GM21367 (cell line): ENCODE data around the gene RNASET2.
A peak's percentile ranks its signal among the peaks of the same experiment; 100 is the strongest.
"Not testable (repeated sequence)": the region's sequence is repeated elsewhere in the genome, so short reads cannot be mapped to it uniquely, and the experiment has no call there.

ENCODE experiments used
- ATAC-seq: cut with Tn5 transposase; IDR thresholded peaks from one replicate; pipeline ENCODE4 v1.9.1; 2021; ENCODE audit not compliant: unreplicated experiment

Gene RNASET2

GRCh38 chr6:166929542-166930189 is 26.7 kb downstream of the RNASET2 start:
- ATAC-seq = no peak

- ATAC-seq = no peak
Observed at GRCh38 chr6:166928644-166929541, 27.5 kb downstream of the RNASET2 start.

- ATAC-seq = no peak
Observed at GRCh38 chr6:166927935-166928643, 28.3 kb downstream of the RNASET2 start.

- ATAC-seq = no peak
Observed at GRCh38 chr6:166927240-166927934, 29.0 kb downstream of the RNASET2 start.

- no peak for ATAC-seq
Observed at GRCh38 chr6:166926748-166927147, 29.6 kb downstream of the RNASET2 start.

GRCh38 chr6:166925141-166925996 is 31.0 kb downstream of the RNASET2 start:
- ATAC-seq = no peak

- ATAC-seq = no peak
Observed at GRCh38 chr6:166924531-166924930, 31.8 kb downstream of the RNASET2 start.

GRCh38 chr6:166922937-166923336 is 33.4 kb downstream of the RNASET2 start:
- ATAC-seq = no peak

- ATAC-seq = no peak
Observed at GRCh38 chr6:166921570-166921969, 34.8 kb downstream of the RNASET2 start.

GRCh38 chr6:166916824-166917223 is 39.5 kb downstream of the RNASET2 start:
- ATAC-seq = no peak

GRCh38 chr6:166915484-166915883 is 40.9 kb downstream of the RNASET2 start:
- not testable (repeated sequence) for ATAC-seq

- not testable (repeated sequence) for ATAC-seq
Observed at GRCh38 chr6:166914952-166915351, 41.4 kb downstream of the RNASET2 start.

GRCh38 chr6:166911248-166911677 is 45.1 kb downstream of the RNASET2 start:
- no peak for ATAC-seq

- no peak for ATAC-seq
Observed at GRCh38 chr6:166910601-166911000, 45.7 kb downstream of the RNASET2 start.

GRCh38 chr6:166908811-166909210 is 47.5 kb downstream of the RNASET2 start:
- ATAC-seq = no peak

GRCh38 chr6:166907871-166908806 is 48.2 kb downstream of the RNASET2 start:
- ATAC-seq = no peak

- peak; percentile 87 for ATAC-seq
Observed at GRCh38 chr6:166907373-166907841, 48.9 kb downstream of the RNASET2 start.

GRCh38 chr6:166906376-166907044 is 49.8 kb downstream of the RNASET2 start:
- no peak for ATAC-seq
